ENCODE results near the gene GIGYF1. TPM values are rescaled to one million over a fixed set of nuclear protein-coding genes. Genes with fewer than 3 reads are reported as not detected.

The GIGYF1 gene, protein sequence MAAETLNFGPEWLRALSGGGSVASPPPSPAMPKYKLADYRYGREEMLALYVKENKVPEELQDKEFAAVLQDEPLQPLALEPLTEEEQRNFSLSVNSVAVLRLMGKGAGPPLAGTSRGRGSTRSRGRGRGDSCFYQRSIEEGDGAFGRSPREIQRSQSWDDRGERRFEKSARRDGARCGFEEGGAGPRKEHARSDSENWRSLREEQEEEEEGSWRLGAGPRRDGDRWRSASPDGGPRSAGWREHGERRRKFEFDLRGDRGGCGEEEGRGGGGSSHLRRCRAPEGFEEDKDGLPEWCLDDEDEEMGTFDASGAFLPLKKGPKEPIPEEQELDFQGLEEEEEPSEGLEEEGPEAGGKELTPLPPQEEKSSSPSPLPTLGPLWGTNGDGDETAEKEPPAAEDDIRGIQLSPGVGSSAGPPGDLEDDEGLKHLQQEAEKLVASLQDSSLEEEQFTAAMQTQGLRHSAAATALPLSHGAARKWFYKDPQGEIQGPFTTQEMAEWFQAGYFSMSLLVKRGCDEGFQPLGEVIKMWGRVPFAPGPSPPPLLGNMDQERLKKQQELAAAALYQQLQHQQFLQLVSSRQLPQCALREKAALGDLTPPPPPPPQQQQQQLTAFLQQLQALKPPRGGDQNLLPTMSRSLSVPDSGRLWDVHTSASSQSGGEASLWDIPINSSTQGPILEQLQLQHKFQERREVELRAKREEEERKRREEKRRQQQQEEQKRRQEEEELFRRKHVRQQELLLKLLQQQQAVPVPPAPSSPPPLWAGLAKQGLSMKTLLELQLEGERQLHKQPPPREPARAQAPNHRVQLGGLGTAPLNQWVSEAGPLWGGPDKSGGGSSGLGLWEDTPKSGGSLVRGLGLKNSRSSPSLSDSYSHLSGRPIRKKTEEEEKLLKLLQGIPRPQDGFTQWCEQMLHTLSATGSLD (N-terminal part only)
- polyA plus RNA-seq: 28.3 and 33.5 TPM in 2 replicates
- 34.7 and 39.9 TPM in 2 replicates for polyA minus RNA-seq

GRCh38 chr7:100694098-100694745, at the start of gene GIGYF1:
GIGYF1 (minus strand) TSS chr7:100694250; CDS start chr7:100688238, 6,012 bp downstream.
- Histone ChIP-seq H3K4me2 (ENCODE audit: low read length) (peak within 1 kb of the TSS; percentile 96), H2AFZ (ENCODE audit: low read depth, low read length) (peak within 1 kb of the TSS; percentile 60), H3K9me2 (ENCODE audit: insufficient read depth, low read length) (no peaks in the 10 kb centered on the region), H3K9me3 (ENCODE audit: low read length) (no peaks in the 10 kb centered on the region), H3K79me2 (replicated peaks; ENCODE audit: insufficient read depth, low read length) (peaks cover 42% of the 10 kb centered on the region), H3K27ac (ENCODE audit: low read length) (peak within 1 kb of the TSS; percentile 44), H4K20me1 (ENCODE audit: insufficient read depth) (peaks cover 20% of the 10 kb centered on the region), H3F3A (ENCODE audit: insufficient read depth, low read length, poor library complexity, severe bottlenecking) (no peaks in the 10 kb centered on the region), H3K36me3 (ENCODE audit: insufficient read depth, low read length) (no peaks in the 10 kb centered on the region), H3K9ac (ENCODE audit: low read length) (peak within 1 kb of the TSS; percentile 83), H3K27me3 (ENCODE audit: insufficient read depth, low read depth, low read length) (no peaks in the 10 kb centered on the region), H3K4me3 (ENCODE audit: low read length) (peak within 1 kb of the TSS; percentile 95)
- TF ChIP-seq RAD21 (conservative IDR thresholded peaks at IDR 0.05) (no peak), POLR2AphosphoS5 (IDR thresholded peaks at IDR 0.05) (peak; percentile 66), TAF1 (IDR thresholded peaks at IDR 0.05; ENCODE audit: low read depth) (peak; percentile 58)

GRCh38 chr7:100739934-100740333, 45.9 kb upstream of the GIGYF1 start:
- no peak overlapping the region for H3K4me2 ChIP-seq (ENCODE audit: low read length)
- TF ChIP-seq EZH2 (IDR thresholded peaks at IDR 0.05; ENCODE audit: borderline replicate concordance, insufficient read depth, low read length, poor library complexity, severe bottlenecking): no peak
- TF ChIP-seq EP300 (conservative IDR thresholded peaks at IDR 0.05; ENCODE audit: poor library complexity, severe bottlenecking): no peak

GRCh38 chr7:100736671-100737070, 42.6 kb upstream of the GIGYF1 start:
- Histone ChIP-seq H3K9ac (ENCODE audit: low read length) (no peak overlapping the region), H3K4me3 (ENCODE audit: low read length) (no peak overlapping the region), H2AFZ (ENCODE audit: low read depth, low read length) (no peak overlapping the region), H3K36me3 (ENCODE audit: insufficient read depth, low read length) (no peaks in the 10 kb centered on the region), H3K4me2 (ENCODE audit: low read length) (no peak overlapping the region), H4K20me1 (ENCODE audit: insufficient read depth) (no peaks in the 10 kb centered on the region), H3K79me2 (replicated peaks; ENCODE audit: insufficient read depth, low read length) (no peaks in the 10 kb centered on the region), H3K27ac (ENCODE audit: low read length) (no peak overlapping the region), H3K9me2 (ENCODE audit: insufficient read depth, low read length) (no peaks in the 10 kb centered on the region), H3F3A (ENCODE audit: insufficient read depth, low read length, poor library complexity, severe bottlenecking) (no peaks in the 10 kb centered on the region), H3K9me3 (ENCODE audit: low read length) (no peaks in the 10 kb centered on the region), H3K27me3 (ENCODE audit: insufficient read depth, low read depth, low read length) (no peaks in the 10 kb centered on the region)
- TF ChIP-seq REST (IDR thresholded peaks at IDR 0.05; ENCODE audit: borderline replicate concordance) (no peak), EZH2 (IDR thresholded peaks at IDR 0.05; ENCODE audit: borderline replicate concordance, insufficient read depth, low read length, poor library complexity, severe bottlenecking) (no peak), POLR2AphosphoS5 (IDR thresholded peaks at IDR 0.05) (no peak), MXI1 (conservative IDR thresholded peaks at IDR 0.05; ENCODE audit: poor library complexity, severe bottlenecking) (no peak), TAF1 (IDR thresholded peaks at IDR 0.05; ENCODE audit: low read depth) (no peak)

More at GRCh38 chr7:100739934-100740333, 45.9 kb upstream of the GIGYF1 start:
- no peak overlapping the region for H2AFZ ChIP-seq (ENCODE audit: low read depth, low read length)
- no peak overlapping the region for H3K4me3 ChIP-seq (ENCODE audit: low read length)
- no peaks in the 10 kb centered on the region for H3K9me2 ChIP-seq (ENCODE audit: insufficient read depth, low read length)
- no peaks in the 10 kb centered on the region for H3K9me3 ChIP-seq (ENCODE audit: low read length)
- no peaks in the 10 kb centered on the region for H3K79me2 ChIP-seq (replicated peaks; ENCODE audit: insufficient read depth, low read length)
- H3K27me3 ChIP-seq (ENCODE audit: insufficient read depth, low read depth, low read length): no peaks in the 10 kb centered on the region
- H4K20me1 ChIP-seq (ENCODE audit: insufficient read depth): no peaks in the 10 kb centered on the region
- no peak overlapping the region for H3K27ac ChIP-seq (ENCODE audit: low read length)
- H3K9ac ChIP-seq (ENCODE audit: low read length): no peak overlapping the region
- no peaks in the 10 kb centered on the region for H3K36me3 ChIP-seq (ENCODE audit: insufficient read depth, low read length)
- H3F3A ChIP-seq (ENCODE audit: insufficient read depth, low read length, poor library complexity, severe bottlenecking): no peaks in the 10 kb centered on the region
